ENCODE data around the gene ANKRD33B. TPM values are rescaled to one million over a fixed set of nuclear protein-coding genes. Genes with fewer than 3 reads are reported as not detected.

Gene ANKRD33B
- total RNA-seq, 1 donor from 2014 or later, result 2.2 TPM

GRCh38 chr5:10537624-10538023 lies 26.2 kb upstream of the ANKRD33B start:
- Histone ChIP-seq H3K9me3 (ENCODE audit: low read depth) (no peaks in the 10 kb centered on the region), H3K36me3 (no peaks in the 10 kb centered on the region), H3K27ac (no peak overlapping the region), H3F3A (ENCODE audit: low read depth) (peaks cover 4% of the 10 kb centered on the region), H3K4me2 (no peak overlapping the region), H3K79me2 (ENCODE audit: low read depth) (no peaks in the 10 kb centered on the region), H3K27me3 (no peaks in the 10 kb centered on the region), H3K4me3 (no peak overlapping the region), H4K20me1 (ENCODE audit: low read depth) (no peaks in the 10 kb centered on the region), H3K9ac (no peak overlapping the region), H3K4me1 (peaks cover 17% of the 10 kb centered on the region), H2AFZ (replicated peaks) (no peak overlapping the region)
- no peaks in the 10 kb centered on the region for H3K9me3 Mint-ChIP-seq
- H3K27ac Mint-ChIP-seq, result peak overlapping the region; percentile 17
- peaks cover 10% of the 10 kb centered on the region for H3K4me1 Mint-ChIP-seq
- H3K4me3 Mint-ChIP-seq, result no peak overlapping the region
- no peak for DNase-seq (ENCODE audit: low spot score)
- TF ChIP-seq CTCF (IDR thresholded peaks at IDR 0.05) (no peak), EZH2 (IDR thresholded peaks at IDR 0.05) (no peak), EZH2phosphoT487 (IDR thresholded peaks at IDR 0.05) (no peak)
- peaks cover 4% of the 10 kb centered on the region for H3K27me3 Mint-ChIP-seq (ENCODE audit: insufficient read depth, low read depth)
- H3K36me3 Mint-ChIP-seq, result no peaks in the 10 kb centered on the region

- H3K4me3 ChIP-seq, result no peak overlapping the region
- H3K27me3 ChIP-seq, result no peaks in the 10 kb centered on the region
- no peaks in the 10 kb centered on the region for H3K9me3 Mint-ChIP-seq
- no peak overlapping the region for H2AFZ ChIP-seq (replicated peaks)
- H3K36me3 Mint-ChIP-seq, result no peaks in the 10 kb centered on the region
- peaks cover 17% of the 10 kb centered on the region for H3K4me1 ChIP-seq
- H3K4me2 ChIP-seq, result no peak overlapping the region
- no peak overlapping the region for H3K27ac ChIP-seq
- H3K4me3 Mint-ChIP-seq, result no peak overlapping the region
- no peak for TF ChIP-seq CTCF (IDR thresholded peaks at IDR 0.05)
- TF ChIP-seq EZH2 (IDR thresholded peaks at IDR 0.05), result no peak
- no peaks in the 10 kb centered on the region for H3K79me2 ChIP-seq (ENCODE audit: low read depth)
- H3K4me1 Mint-ChIP-seq, result peaks cover 7% of the 10 kb centered on the region
- no peaks in the 10 kb centered on the region for H4K20me1 ChIP-seq (ENCODE audit: low read depth)
- H3F3A ChIP-seq (ENCODE audit: low read depth), result peaks cover 4% of the 10 kb centered on the region
- H3K27ac Mint-ChIP-seq, result no peak overlapping the region
- no peak for DNase-seq (ENCODE audit: low spot score)
- H3K9ac ChIP-seq, result no peak overlapping the region
- peaks cover 4% of the 10 kb centered on the region for H3K27me3 Mint-ChIP-seq (ENCODE audit: insufficient read depth, low read depth)
- no peaks in the 10 kb centered on the region for H3K9me3 ChIP-seq (ENCODE audit: low read depth)
- no peaks in the 10 kb centered on the region for H3K36me3 ChIP-seq
Observed at GRCh38 chr5:10538103-10538788, 25.6 kb upstream of the ANKRD33B start.

- H2AFZ ChIP-seq (replicated peaks), result no peak overlapping the region
- H3K4me2 ChIP-seq, result no peak overlapping the region
- H3K9me3 Mint-ChIP-seq, result no peaks in the 10 kb centered on the region
Observed at GRCh38 chr5:10538789-10539686, 24.8 kb upstream of the ANKRD33B start.

More at GRCh38 chr5:10538789-10539686, 24.8 kb upstream of the ANKRD33B start:
- no peaks in the 10 kb centered on the region for H3K79me2 ChIP-seq (ENCODE audit: low read depth)
- H3K27ac ChIP-seq, result no peak overlapping the region
- no peaks in the 10 kb centered on the region for H4K20me1 ChIP-seq (ENCODE audit: low read depth)
- H3K27me3 Mint-ChIP-seq (ENCODE audit: insufficient read depth, low read depth), result peaks cover 7% of the 10 kb centered on the region
- H3K4me1 ChIP-seq, result peaks cover 11% of the 10 kb centered on the region
- H3K4me1 Mint-ChIP-seq, result peaks cover 7% of the 10 kb centered on the region
- H3K36me3 Mint-ChIP-seq, result no peaks in the 10 kb centered on the region
- no peak overlapping the region for H3K9ac ChIP-seq
- no peak overlapping the region for H3K27ac Mint-ChIP-seq
- no peaks in the 10 kb centered on the region for H3K9me3 ChIP-seq (ENCODE audit: low read depth)
- H3F3A ChIP-seq (ENCODE audit: low read depth), result no peaks in the 10 kb centered on the region
- no peaks in the 10 kb centered on the region for H3K27me3 ChIP-seq
- no peak for DNase-seq (ENCODE audit: low spot score)
- no peaks in the 10 kb centered on the region for H3K36me3 ChIP-seq
- no peak overlapping the region for H3K4me3 ChIP-seq
- TF ChIP-seq EZH2phosphoT487 (IDR thresholded peaks at IDR 0.05), result no peak
- TF ChIP-seq EZH2 (IDR thresholded peaks at IDR 0.05), result no peak
- no peak for TF ChIP-seq CTCF (IDR thresholded peaks at IDR 0.05)
- H3K4me3 Mint-ChIP-seq, result no peak overlapping the region

All from neural progenitor cell (in vitro differentiated cells).